Large intestine (tissue), 3 donors: Measurements from ENCODE around the gene DHX35. TPM values are rescaled to one million over a fixed set of nuclear protein-coding genes. Genes with fewer than 3 reads are reported as not detected.

Source experiments
- DNase-seq, 2 donors: peaks; one replicate each; pipeline versions ENCODE4 v3.0.0 to v3.0.0-alpha.2; 2013
- H3K27ac ChIP-seq: one replicate; pipeline ENCODE4 v1.5.1; 2013; ENCODE audit warnings: low read length
- H3K27me3 ChIP-seq: 2 replicates; pipeline ENCODE4 v1.6.1; 2013; ENCODE audit warnings: low read length; ENCODE audit not compliant: control insufficient read depth, insufficient read depth
- H3K36me3 ChIP-seq: 2 replicates; pipeline ENCODE4 v1.6.1; 2013; ENCODE audit warnings: low read length; ENCODE audit not compliant: control insufficient read depth, insufficient read depth
- H3K4me1 ChIP-seq: one replicate; pipeline ENCODE4 v1.6.1; 2013; ENCODE audit warnings: low read length; ENCODE audit not compliant: control insufficient read depth, insufficient read depth
- H3K4me3 ChIP-seq: one replicate; pipeline ENCODE4 v1.5.1; 2013; ENCODE audit warnings: low read length
- H3K9me3 ChIP-seq: one replicate; pipeline ENCODE4 v1.6.1; 2013; ENCODE audit warnings: mild to moderate bottlenecking, low read depth, low read length, moderate library complexity; ENCODE audit not compliant: control insufficient read depth
- WGBS: methylation state at CpG from one replicate; pipeline ENCODE4 v1.1.5; 2013; ENCODE audit warnings: low lambda C conversion rate; ENCODE audit not compliant: insufficient coverage; 5-methylcytosine and 5-hydroxymethylcytosine counted together
- polyA plus RNA-seq: library from polyadenylated mRNA; unstranded; fragments of 120-200 nt; gene quantifications from one replicate; pipeline ENCODE4 v1.2.1, GENCODE V29; 2013

DHX35 gene
- polyA plus RNA-seq, 1 donor, result 11.6 TPM

DNA sequence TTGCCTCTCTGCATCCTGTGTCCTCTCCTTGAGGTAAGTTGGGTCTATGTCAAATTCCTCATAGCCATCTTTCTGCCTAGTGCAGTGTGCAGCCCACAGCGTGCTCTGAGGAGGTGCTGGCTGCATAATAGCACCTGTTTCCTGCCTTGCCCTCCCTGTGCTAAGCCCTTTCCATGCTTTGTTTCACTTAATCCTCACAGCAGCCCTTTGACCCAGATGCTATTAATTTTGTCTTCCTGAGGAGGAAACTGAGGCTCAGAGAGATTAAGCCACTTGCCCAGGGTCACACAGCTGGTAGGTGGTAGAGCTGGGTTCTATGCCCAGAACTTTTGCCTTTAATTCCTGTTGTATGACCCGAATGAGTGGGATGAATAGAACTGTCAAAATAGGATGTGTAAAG, 22.5 kb upstream of the DHX35 start:
- WGBS, result no CpG with 5 or more reads among the region's 2 CpGs
- DNase-seq, result no peak
- H3K27ac ChIP-seq, result no peak overlapping the region
- H3K4me3 ChIP-seq, result no peak overlapping the region
- no peaks in the 10 kb centered on the region for H3K9me3 ChIP-seq
- peaks cover 13% of the 10 kb centered on the region for H3K4me1 ChIP-seq
- H3K27me3 ChIP-seq, result no peaks in the 10 kb centered on the region
- peaks cover 5% of the 10 kb centered on the region for H3K36me3 ChIP-seq

DNA sequence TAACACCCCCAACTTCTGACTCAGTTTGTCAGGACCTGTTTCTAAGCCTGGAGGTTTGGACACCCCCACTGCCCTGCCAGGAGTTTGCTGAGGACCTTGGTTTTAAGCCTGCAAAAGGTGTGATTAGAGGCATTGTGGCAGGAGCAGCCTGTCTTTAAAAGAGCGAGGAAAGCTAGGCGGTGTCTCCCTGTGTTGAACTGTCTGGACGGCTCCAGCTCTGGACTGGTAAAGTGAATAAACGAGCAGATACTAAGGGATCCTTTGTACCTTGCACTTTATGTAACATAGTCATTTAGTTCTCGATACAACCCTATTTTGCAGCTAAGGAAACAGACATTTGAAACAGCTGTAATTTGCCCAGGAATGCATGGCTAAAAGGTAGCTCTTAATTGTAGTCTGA, 21.5 kb upstream of the DHX35 start:
- H3K4me3 ChIP-seq, result no peak overlapping the region
- peak in 1 of 2 donors; percentile 29 for DNase-seq
- peak overlapping the region; percentile 48 for H3K27ac ChIP-seq
- H3K36me3 ChIP-seq, result peaks cover 5% of the 10 kb centered on the region
- no peaks in the 10 kb centered on the region for H3K27me3 ChIP-seq
- H3K4me1 ChIP-seq, result peaks cover 13% of the 10 kb centered on the region
- H3K9me3 ChIP-seq, result no peaks in the 10 kb centered on the region
- WGBS, result no CpG with 5 or more reads among the region's 5 CpGs

DNA sequence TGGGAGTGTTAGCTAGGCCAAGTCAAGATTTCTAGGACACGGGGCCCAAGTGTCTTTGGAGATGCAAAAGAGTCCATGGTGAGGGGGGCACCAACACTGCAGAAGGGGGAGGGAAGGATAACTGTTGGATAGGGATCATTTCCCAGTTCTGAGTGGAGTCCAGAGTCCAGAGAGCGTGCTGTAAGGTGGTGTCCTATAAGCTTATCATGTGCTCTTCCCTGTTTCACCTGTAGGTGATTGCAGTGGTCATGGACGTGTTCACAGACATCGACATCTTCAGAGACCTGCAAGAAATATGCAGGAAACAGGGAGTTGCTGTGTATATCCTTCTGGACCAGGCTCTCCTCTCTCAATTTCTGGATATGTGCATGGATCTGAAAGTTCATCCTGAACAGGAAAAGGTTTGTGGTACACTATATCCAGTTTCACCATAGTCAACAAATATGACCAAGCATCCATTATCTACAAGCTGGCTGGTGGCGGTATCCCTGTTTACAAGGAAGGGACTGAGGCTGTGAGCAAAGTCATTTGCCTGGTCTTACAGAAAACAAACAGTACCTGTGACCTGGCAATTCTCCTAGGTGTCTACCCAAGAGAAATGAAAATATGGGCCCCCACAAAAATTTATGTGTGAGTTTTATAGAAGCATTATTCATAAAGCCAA, 20.3 kb upstream of the DHX35 start:
- peak; percentile 57 to 75 for DNase-seq
- no peak overlapping the region for H3K4me3 ChIP-seq
- H3K9me3 ChIP-seq, result no peaks in the 10 kb centered on the region
- H3K36me3 ChIP-seq, result peaks cover 5% of the 10 kb centered on the region
- peaks cover 13% of the 10 kb centered on the region for H3K4me1 ChIP-seq
- no peaks in the 10 kb centered on the region for H3K27me3 ChIP-seq
- H3K27ac ChIP-seq, result peak overlapping the region; percentile 40
- no CpG with 5 or more reads among the region's 5 CpGs for WGBS

DNA sequence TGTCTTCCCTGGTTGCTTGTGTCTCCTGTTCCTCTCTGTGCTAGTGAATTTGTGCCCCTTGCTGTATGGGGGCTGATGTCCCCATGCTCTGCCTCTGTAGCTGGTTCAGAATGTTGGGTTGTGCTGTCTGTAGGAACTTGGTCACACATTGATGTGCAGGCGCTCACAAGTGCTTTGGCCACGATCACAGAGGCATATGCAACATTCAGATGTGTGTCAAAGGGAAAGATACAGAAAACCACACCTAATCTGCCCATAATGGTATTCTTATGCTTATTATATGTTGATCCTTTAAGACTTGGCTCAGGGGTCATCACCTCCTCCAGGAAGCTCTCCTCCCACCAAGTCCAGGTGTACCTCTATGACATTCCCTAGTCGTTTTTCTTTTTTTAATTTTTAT, 17.1 kb upstream of the DHX35 start:
- Histone ChIP-seq H3K27ac (no peak overlapping the region), H3K36me3 (peaks cover 11% of the 10 kb centered on the region), H3K9me3 (no peaks in the 10 kb centered on the region), H3K27me3 (no peaks in the 10 kb centered on the region), H3K4me1 (peaks cover 13% of the 10 kb centered on the region), H3K4me3 (no peak overlapping the region)
- no peak for DNase-seq
- no CpG with 5 or more reads among the region's 3 CpGs for WGBS

DNA sequence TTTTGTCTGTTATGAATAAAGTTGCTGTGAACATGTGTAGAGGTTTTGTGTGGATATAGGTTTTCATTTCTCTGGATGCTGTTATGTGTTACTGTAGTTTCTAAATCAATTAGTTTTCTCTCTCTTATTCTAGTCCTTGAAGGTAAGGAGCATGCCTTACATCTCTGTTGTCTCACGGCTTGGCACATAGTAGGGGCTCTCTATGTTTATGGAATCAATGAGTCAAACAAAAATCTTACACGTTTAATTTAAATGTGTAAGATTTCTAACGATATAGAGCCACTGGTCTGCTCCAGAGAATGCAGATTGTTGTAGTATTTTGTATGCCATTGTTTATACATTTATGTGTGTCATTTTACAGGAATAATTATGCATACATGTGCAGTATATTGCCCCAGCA, 15.3 kb upstream of the DHX35 start:
- Histone ChIP-seq H3K27me3 (no peaks in the 10 kb centered on the region), H3K36me3 (peaks cover 15% of the 10 kb centered on the region)
- no CpG with 5 or more reads among the region's 3 CpGs for WGBS

DNA sequence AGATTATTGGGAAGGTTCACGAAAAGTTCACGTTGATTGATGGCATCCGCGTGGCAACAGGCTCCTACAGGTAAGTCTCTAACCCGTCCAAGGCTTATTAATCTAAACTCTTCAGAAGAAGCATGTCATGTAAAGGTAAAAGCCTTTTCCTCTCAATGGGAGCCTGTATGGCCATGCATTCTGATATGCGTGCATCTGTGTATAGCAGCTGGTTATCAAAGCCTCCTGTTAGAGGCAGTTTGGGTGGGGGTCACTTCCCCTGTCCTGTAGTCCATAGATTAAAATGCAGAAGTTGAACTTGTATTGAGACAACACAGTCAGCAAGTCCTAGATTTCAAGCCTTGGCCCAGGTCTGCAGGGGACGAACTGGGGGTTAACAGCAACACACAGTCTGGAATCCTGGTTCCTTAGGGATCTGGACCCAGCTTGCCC, 14.2 kb upstream of the DHX35 start:
- WGBS, result no CpG with 5 or more reads among the region's 7 CpGs
- Histone ChIP-seq H3K27me3 (no peaks in the 10 kb centered on the region), H3K27ac (no peak overlapping the region)

More for the DNA sequence above, 15.3 kb upstream of the DHX35 start:
- H3K4me1 ChIP-seq, result peaks cover 2% of the 10 kb centered on the region
- no peak overlapping the region for H3K4me3 ChIP-seq
- DNase-seq, result no peak
- no peaks in the 10 kb centered on the region for H3K9me3 ChIP-seq
- H3K27ac ChIP-seq, result no peak overlapping the region

DNA sequence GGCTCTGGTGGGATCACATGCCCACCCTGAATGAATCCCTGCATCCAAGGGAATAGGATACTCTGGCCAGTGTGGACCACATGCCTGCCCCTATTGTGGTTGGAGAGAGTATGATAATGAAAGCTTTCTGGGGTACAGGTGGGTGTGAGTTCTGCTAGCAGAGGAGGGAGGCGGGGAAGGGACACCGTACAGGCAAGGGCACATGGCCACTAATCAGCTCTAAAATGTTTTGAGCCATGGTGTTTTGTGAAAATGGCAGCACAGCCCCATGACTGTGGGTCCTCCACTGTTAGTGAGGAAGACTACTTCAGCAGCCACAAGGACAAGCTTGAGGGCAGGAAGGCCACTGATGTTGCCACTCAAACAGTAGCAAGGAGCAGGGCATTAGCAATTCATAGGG, 11.9 kb upstream of the DHX35 start:
- Histone ChIP-seq H3K4me1 (no peaks in the 10 kb centered on the region), H3K27ac (no peak overlapping the region), H3K9me3 (no peaks in the 10 kb centered on the region), H3K27me3 (no peaks in the 10 kb centered on the region), H3K36me3 (peaks cover 13% of the 10 kb centered on the region), H3K4me3 (no peak overlapping the region)
- WGBS, result no CpG with 5 or more reads among the region's 2 CpGs
- no peak for DNase-seq

More for the DNA sequence above, 14.2 kb upstream of the DHX35 start:
- no peak overlapping the region for H3K4me3 ChIP-seq
- H3K36me3 ChIP-seq, result peaks cover 19% of the 10 kb centered on the region
- H3K4me1 ChIP-seq, result no peaks in the 10 kb centered on the region
- DNase-seq, result no peak
- no peaks in the 10 kb centered on the region for H3K9me3 ChIP-seq

DNA sequence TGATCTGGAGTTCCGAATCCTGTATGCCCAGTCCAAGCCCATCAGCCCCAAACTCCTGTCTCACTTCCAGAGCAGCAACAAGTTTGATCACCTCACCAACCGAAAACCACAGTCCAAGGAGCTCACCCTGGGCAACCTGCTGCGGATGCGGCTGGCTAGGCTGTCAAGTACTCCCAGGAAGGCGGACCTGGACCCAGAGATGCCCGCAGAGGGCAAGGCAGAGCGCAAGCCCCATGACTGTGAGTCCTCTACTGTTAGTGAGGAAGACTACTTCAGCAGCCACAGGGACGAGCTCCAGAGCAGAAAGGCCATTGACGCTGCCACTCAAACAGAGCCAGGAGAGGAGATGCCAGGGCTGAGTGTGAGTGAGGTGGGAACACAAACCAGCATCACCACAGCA, 10.5 kb upstream of the DHX35 start:
- no CpG with 5 or more reads among the region's 9 CpGs for WGBS
- Histone ChIP-seq H3K27me3 (no peaks in the 10 kb centered on the region), H3K27ac (no peak overlapping the region), H3K4me1 (no peaks in the 10 kb centered on the region), H3K36me3 (peaks cover 13% of the 10 kb centered on the region), H3K9me3 (no peaks in the 10 kb centered on the region), H3K4me3 (no peak overlapping the region)
- DNase-seq, result no peak

DNA sequence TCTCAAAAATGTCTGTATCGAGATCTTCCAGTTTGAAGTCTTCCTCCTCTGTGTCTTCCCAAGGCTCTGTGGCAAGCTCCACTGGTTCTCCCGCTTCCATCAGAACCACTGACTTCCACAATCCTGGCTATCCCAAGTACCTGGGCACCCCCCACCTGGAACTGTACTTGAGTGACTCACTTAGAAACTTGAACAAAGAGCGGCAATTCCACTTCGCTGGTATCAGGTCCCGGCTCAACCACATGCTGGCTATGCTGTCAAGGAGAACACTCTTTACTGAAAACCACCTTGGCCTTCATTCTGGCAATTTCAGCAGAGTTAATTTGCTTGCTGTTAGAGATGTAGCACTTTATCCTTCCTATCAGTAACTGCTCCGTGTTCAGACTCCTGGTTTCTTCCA, 10.0 kb upstream of the DHX35 start:
- Histone ChIP-seq H3K9me3 (no peaks in the 10 kb centered on the region), H3K4me3 (no peak overlapping the region), H3K36me3 (peaks cover 13% of the 10 kb centered on the region), H3K4me1 (no peaks in the 10 kb centered on the region), H3K27ac (no peak overlapping the region), H3K27me3 (no peaks in the 10 kb centered on the region)
- no peak for DNase-seq
- WGBS, result 100% methylated on average over 1 of the region's 6 CpGs

DNA sequence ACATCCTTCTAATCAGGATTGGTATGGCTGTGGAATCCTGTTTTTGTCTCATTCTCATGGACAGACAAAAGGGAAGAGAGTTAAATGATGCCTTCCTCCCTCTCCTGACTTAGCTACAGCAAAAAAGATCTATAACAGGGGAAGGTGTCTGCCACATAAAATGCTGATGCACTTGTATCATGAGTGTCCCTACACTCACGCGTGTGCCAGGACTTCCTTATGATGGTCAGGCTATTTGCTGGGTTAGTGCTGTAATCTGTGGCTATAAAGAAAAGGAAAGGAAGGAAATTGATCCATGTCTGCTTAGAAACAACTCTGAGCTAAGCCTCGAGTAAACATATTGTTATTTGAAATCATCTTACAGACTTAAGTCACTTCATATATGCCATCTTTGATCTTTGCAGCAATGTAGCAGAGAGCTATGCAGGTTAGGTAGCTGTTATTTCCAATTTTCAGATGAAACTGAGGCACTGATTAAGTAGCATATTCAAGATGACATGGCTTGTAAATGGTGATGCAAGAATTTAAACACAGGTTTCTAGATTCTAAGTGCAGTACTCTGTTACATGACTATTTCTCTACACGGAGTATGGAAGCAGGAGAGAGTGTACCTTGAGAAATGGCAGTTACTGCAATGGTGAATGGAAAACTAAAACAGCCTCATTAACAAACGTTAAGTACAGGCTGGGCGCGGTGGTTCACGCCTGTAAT, 8.4 kb upstream of the DHX35 start:
- H3K4me1 ChIP-seq, result no peaks in the 10 kb centered on the region
- no peak overlapping the region for H3K4me3 ChIP-seq
- no peak for DNase-seq
- H3K27ac ChIP-seq, result no peak overlapping the region
- H3K36me3 ChIP-seq, result peaks cover 7% of the 10 kb centered on the region
- no CpG with 5 or more reads among the region's 8 CpGs for WGBS
- no peaks in the 10 kb centered on the region for H3K9me3 ChIP-seq
- no peaks in the 10 kb centered on the region for H3K27me3 ChIP-seq
